GM12872 (cell line): ENCODE measurements around the gene CDC20B.

Experiments
- TF ChIP-seq, protein P1 (sequence below): IDR thresholded peaks from 3 replicates; pipeline ENCODE4 v1.5.1; 2011; ENCODE audit warnings: low read depth, mild to moderate bottlenecking, low read length, moderate library complexity; ENCODE audit not compliant: insufficient read depth

CDC20B gene

DNA sequence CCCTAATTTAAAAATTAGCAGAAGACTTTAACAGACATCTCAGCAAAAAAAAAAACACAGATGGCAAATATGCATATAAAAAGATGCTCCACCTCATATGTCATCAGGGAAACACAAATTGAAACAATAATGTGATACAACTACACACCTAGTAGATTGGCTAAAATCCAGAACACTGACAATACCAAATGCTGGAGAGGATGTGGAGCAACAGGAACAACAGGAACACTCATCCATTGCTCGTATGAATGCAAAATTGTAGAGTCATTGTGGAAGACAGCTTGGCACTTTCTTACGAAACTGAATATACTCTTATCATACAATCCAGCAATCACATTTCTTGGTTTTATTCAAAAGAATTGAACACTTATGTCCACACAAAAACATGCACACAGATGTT is 32.0 kb upstream of the CDC20B start:
- TF ChIP-seq, protein P1, sequence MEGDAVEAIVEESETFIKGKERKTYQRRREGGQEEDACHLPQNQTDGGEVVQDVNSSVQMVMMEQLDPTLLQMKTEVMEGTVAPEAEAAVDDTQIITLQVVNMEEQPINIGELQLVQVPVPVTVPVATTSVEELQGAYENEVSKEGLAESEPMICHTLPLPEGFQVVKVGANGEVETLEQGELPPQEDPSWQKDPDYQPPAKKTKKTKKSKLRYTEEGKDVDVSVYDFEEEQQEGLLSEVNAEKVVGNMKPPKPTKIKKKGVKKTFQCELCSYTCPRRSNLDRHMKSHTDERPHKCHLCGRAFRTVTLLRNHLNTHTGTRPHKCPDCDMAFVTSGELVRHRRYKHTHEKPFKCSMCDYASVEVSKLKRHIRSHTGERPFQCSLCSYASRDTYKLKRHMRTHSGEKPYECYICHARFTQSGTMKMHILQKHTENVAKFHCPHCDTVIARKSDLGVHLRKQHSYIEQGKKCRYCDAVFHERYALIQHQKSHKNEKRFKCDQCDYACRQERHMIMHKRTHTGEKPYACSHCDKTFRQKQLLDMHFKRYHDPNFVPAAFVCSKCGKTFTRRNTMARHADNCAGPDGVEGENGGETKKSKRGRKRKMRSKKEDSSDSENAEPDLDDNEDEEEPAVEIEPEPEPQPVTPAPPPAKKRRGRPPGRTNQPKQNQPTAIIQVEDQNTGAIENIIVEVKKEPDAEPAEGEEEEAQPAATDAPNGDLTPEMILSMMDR = no peak

DNA sequence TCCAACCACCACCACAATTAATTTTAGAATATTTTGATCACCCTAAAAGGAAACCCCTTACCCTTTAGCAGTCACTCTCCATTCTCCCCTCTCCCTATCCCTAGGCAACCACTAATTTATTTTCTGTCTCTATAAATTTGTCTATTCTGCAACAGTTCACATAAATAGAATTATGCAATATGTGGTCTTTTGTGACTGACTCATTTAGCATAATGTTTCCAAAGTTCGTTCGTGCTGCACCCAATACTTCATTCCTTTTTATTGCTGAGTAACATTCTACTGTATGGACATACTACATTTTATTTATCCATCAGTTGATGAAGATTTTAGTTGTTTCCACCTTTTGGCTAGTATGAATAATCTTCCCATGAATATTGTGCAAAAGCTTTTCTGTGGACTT is 18.2 kb upstream of the CDC20B start:
- TF ChIP-seq, protein P1 = no peak

DNA sequence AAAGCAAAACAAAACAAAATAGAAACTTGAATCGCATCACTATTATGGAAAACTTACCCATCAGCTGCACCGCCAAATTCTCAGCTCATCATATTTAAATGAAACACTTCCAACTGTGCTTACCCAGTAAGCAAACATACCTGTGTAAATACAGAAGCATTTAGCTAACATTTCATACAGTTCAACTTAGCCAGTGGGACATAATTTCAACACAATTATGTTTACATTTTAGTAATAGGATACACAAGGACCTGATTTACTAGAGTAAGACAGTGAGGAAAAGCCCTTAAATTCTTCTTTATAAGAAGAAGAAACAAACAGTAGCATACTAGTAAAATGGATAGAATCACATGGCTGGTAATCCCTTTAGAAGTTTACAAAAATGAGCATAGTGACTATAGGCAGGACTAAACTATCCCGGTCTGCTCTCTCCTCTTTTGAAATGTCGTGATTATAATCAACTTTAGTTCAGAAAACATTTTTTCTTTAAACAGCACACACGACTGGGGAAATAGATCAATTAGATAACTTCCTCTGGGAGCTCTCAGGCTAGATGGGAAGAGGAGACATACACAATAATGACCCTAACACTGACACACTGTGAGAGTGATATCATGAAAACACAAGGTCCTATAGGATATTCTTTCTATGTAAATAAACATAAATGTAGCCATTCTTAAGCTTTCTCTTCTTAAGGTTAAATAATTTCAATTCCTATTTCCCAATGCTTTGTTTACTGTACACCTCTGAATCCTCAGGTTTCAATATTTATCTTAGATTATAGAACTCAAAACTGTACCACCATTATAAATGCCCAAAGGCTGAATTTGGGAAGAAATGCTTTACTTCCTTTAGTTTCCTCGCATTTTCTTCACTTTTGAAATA is 15.9 kb upstream of the CDC20B start:
- TF ChIP-seq, protein P1 = no peak

DNA sequence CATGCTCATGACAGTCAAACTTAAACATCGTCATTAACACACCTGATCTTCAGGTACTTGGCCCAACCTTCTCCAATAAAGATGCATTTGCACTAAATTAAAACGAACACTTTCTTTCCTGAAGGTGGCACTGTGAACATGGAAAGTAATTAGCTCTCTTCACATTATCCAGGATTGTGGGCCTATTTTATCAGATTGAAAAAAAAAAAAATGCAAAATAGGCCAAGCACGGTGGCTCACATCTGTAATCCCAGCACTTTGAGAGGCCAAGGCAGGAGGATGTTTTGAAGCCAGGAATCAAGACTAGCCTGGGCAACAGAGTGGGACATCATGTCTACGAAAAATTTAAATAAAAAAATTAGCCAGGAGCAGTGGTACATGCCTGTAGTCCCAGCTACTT is 14.4 kb upstream of the CDC20B start:
- TF ChIP-seq, protein P1 = 0 out of 3 replicates have a peak, but pooled peaks have one; percentile 25

DNA sequence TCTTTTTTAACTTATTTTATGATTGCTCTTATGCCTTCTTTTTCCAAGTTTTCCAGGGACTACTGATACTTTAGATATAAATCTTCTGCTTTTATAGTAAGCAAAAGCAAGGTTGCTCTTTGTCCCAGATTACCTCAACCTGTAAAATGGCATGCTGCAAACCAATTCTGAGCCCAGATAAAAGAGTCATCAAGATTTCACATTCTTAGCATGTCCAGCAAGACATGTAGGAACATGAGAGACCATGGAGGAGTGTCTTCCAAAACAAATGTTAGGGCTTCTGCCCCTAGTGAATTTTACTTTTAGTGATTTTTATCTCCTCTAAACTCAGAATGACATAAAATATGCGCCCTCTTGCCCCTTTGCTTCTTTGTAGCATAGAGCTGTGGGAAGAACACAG is 7.0 kb upstream of the CDC20B start:
- TF ChIP-seq, protein P1 = no peak

DNA sequence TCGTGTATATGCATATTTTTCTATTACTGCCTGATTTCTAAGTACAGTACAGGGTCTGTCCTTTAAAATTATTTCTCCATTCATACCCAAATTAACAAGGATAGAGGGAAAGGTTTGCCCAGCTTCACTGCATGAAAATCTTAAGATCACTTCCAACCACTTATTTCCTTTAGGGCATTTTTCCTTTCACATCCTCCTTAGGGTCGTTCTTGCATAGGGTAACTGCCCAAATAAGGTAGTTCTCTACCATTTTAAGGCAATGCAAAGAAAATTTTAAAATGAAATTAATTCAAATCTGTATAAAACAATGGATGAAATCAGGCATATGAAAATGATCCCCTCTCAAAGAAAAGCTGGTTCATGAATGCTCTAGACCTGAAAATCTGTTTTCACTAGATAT is 4.1 kb upstream of the CDC20B start:
- TF ChIP-seq, protein P1 = no peak

DNA sequence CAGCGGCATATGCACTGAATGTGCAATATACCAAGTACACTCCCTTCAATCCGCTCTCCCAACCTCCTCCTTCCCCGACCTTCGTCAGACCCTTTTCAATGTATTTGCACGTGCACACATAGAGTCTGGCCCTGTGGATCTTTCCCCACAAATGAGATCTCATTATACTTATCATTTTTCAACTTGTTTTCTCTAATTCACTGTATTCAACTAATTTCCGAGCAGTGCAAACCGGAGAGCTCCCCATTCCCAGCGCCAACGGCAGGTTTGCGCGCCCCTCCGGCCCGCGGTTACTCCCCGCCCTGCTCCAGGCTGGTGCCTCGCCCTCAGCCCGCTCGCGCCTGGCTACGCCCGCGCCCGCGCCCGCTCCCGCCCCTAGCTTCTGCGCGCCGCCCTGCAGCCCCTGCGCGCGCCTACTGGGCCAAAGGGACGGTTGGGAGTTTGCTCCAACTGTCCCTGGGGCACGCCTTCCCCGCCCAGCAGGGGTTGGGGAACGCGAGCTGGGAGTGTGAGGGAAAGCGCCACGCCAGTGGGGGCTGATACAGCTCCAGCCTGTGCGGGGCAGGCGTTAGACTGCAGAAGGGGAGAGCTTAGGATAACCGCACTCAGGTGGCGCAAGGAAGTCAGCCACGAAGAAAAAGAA is 3.3 kb upstream of the CDC20B start:
- TF ChIP-seq, protein P1 = no peak
